Ammon's horn (tissue), 1 donor: ENCODE results near the gene CARD19.

Source experiments
- DNase-seq: peaks from one replicate; pipeline ENCODE4 v3.0.0-alpha.2; 2016; ENCODE audit warnings: low spot score

The CARD19 gene

DNA sequence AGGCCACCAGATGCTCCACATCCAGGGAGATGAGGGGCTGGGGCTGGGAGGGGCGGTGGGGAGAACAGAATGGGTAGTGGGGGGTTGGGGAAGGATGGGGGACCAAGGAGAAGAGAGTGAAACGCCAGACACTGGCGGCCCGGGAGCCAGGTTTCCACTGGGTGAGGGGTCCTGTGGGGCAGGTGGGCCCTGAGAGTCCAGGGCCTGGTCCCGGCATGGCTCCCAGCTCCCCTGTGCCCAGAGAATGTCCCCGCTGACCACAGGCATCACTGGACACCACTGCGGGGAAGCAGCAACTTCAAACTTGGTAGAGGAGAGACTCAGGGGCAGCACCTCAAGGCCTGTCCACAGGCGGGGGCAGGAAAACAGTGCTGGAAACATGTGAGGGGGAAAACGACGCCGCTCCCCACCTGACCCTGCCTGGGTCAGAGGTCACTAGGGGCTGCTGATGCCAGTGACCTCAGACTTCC is 24.9 kb downstream of the CARD19 start:
- peak; percentile 1 for DNase-seq

DNA sequence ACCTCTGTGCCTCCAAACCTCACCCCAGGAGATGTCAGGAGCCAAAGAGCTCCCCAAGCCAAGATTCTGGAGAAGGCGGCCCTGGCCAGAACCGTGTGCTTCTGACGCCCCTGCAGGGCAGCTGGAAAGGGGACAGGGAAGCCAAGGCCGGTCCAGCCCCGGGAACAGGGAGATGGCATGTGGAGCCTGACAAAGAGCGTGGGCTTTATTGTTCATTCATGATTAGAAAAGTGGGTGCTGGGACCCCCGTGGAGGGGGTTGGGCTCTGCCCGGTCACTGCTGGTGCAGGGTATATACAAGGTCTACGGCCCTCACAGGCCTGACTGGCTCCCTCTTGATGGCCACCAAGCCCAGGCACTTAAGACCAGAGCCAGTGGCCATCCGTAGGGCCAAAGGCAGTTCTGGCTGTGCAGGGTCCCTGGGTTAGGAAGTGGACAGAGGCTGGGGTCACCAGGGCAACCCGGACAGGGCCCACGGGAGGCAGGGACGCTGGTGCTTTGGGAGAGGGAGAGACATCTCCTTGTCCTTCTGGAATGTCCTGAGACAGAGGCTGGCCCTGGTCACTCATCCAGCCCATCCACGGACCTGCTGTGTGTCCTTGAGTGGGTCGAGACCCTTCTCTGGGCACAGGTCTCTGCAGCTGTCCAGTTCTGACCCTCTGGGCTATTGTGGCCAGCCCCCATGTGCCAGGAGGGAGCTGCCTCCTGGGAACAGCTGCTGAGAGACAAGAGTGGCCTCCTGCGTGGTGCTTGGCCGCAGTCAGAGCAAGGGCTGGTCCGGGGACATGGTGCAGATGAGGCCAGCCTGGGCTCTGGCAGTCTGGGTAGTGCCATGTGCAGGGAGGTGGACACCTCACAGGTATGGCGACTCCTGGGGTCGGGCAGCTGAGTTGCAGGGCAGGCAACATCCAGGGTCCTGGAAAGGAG is 25.6 kb downstream of the CARD19 start:
- DNase-seq = peak; percentile 1

DNA sequence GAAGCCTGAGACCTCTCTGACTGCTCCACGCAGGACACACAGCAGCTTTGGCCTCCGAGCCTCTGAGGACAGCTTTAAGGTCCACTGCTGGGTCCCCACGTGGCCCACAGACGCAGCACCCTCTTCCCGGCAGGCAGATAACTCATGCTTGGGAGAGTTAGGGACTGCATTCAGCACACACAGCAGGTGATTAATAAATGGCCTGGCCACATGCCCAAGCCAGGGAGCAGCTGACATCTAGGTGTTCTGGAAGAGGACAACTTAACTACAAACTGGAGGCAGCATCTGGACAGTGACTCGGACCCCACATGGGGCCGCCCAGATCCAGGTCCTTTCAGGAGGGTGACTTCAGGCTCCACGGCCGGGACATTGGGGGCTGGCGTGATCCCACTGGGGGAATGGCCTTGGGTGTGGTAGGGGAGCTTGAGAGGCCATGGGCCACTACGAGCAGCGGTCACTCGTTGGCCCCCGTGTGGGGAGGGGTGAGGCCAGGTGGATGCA is 26.8 kb downstream of the CARD19 start:
- DNase-seq = peak; percentile 1

DNA sequence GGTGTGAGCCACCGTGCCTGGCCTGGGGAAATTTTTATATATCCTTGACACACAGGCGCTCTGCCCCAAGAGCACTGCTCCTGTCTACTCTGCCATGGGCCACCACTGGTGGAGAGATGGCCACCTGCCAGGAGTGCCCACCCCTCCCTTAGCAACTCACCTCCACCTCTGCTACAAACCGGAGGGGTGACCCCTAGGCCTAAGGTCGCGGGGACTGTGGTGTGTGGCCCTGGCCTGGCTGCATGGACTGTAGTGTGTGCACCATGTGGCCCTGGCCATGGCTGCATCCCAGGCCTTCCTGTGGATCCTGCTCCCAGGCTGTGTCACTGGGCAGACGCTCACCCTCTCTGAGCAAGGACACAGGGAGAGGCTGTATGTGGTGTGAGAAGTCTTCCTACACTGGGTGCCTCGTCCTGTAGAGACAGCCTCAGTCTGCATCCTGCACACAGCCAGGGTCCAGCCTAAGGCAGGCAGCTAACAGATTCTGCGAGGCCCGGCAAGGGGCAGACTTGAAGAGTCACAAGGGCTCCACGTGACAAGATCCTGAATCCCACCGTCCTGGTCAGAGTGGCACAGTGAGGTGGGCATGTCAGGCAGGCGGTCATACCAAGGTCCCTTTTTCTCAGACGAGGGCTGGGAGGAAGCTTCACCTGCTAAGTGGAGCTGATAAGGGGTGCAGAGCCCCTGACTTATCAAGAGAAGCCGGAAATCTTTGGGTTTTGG is 27.7 kb downstream of the CARD19 start:
- peak; percentile 2 for DNase-seq

DNA sequence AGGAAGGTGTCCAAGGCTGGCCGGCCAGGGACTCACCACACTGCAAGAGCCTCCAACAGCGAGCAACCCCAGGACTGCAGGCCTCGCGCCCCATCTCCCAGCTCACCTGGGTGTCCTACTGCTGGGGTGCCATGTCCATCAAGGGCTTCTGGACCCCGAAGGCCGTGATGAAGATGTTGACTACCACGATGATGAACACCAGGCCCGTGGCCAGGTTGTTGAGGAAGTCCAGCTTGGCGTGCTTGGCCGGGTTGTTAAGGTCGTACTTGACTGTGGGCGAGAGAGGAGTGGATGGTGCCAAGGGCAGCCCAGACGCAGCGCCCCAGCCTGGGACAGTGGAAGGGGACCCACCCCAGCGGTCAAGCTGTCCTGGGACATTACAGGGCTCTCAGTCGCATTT is 28.8 kb downstream of the CARD19 start:
- peak; percentile 1 for DNase-seq

DNA sequence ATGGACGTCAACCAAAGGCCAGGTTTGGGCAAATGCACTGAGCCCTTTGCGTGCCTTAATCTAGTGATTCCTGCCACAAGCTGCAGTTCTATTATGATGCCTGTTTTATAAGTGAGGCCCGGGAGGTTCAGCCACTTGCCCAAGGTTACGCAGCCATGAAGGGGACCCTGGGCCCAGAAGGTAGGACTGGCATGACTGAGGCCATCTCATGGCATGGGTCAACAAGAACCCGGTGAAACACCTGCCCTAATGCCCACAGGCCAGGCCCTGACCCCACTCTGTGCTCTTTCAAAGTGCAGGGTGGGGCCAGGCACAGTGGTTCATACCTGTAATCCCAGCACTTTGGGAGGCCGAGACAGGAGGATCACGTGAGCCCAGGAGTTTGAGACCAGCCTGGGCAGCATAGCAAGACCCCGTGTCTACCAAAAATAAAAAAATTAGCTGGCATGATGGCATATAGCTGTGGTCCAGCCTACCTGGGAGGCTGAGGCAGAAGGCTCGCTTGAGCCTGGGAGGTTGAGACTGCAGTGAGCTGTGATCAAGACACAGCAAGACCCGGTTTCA is 29.4 kb downstream of the CARD19 start:
- no peak for DNase-seq

DNA sequence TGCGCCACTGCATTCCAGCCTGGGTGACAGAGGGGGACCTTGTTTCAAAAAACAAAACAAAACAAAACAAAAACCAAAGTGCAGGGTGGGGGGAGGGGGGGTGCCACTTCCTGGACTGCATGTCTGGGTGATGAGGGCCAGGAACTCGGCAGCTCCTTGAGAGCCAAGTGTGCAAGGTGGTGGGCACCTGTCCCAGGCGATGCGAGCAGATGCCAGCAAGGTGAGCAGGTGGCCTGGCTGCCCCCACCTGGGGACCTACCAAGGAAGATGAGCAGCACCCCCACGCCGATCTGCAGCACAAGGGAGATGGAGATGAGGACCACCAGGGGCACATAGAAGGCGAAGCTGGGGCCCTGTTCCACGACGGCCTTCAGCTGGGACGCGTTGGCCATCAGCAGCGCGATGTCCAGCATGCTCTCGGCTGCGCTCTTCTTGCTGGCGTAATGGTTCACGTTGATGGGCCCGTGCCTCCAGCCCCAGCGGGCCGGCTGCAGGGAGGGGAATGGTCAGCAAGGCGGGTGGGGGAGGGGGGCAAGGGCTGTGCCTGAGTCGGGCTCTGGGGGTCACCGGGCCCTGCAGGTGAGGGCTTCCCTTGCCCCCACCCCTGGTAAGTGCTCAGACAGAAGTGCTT is 30.2 kb downstream of the CARD19 start:
- peak; percentile 2 for DNase-seq

GRCh38 chr9:93126825-93127368 is 30.9 kb downstream of the CARD19 start:
- peak; percentile 11 for DNase-seq

DNA sequence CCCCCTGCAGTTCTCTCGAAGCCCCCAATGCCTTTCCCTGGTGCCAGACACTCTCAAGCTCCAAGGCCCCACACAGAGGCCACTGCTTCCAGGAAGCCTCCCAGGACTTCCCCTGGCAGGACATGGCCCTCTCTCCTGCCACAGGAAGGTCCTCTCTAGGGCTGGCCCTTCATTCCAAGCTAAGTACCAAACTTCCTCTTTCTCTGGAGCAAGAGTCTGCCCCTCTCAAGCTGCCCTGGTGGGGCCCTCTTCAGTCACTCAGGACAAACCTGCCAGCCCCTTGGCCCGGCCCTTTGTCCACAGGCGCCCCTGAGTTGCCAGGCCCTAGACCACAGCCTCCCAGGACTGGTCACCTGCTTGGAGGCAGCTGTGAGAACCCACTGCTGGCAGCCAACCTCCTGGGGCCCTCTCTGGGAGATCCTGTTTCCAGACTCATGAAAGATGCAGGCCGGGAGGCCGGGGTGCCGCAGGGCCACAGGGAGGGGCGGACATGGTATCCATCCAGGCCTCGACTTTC is 31.4 kb downstream of the CARD19 start:
- DNase-seq = peak; percentile 63

DNA sequence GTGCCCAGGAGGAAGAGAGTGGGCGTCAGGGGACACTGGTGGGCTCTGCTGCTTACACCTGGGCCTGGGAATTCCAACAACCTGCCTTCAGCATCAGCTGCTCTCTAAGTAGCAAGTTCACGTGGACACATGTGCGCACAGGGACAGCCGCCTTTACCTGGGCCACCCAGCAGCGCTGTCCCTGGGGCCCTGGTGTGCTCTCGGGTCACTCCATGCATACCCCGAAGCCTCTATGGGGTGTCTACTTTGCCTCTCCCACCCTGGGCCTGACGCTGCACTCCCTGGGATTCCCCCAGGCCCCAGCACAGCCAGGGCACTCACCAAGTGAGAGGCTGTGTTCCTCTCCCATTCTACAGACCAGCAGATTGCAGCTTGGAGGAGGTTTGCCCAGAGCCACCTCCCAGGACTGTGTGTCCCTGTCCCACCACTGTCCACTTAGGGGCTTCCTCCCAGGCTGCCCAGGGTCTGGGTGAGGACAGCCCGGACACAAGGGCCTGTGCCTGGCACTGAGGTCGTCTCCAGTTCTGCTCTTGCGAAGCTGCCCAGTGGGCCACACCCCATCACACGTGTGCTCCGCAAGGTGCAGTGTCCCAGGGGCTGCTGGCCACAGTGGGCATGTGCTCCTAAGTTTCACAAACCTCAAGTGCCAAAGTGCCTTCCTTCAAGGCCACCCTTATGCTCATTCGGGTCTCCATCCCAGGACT is 32.1 kb downstream of the CARD19 start:
- peak; percentile 1 for DNase-seq

DNA sequence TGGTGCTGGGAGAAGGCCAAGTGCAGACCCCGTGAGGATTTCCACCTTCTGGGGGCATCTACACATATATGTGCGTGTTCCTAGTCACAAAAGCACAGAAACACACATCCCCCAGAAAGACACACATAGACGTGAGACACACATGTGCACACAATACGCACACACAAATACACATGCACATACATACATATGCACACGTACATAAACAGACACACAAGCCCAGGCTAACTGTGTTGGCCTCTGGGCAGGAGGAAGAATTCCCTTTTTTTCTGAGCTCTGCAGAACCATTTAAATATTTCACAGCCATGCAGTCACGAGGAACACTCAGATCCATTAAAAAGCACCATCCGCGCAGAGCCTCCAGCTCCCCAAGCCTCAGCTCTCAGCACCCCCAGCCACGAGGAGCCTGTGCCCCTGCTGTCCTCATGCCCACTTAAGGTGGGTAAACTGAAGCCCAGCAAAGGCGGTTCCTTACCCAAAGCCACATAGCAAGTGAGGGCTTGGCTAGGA is 32.8 kb downstream of the CARD19 start:
- DNase-seq = peak; percentile 4

- peak; percentile 78 for DNase-seq
These were observed 33.3 kb downstream of the CARD19 start for GRCh38 chr9:93129286-93129685.

GRCh38 chr9:93129691-93130500 is 33.9 kb downstream of the CARD19 start:
- peak; percentile 10 for DNase-seq

DNA sequence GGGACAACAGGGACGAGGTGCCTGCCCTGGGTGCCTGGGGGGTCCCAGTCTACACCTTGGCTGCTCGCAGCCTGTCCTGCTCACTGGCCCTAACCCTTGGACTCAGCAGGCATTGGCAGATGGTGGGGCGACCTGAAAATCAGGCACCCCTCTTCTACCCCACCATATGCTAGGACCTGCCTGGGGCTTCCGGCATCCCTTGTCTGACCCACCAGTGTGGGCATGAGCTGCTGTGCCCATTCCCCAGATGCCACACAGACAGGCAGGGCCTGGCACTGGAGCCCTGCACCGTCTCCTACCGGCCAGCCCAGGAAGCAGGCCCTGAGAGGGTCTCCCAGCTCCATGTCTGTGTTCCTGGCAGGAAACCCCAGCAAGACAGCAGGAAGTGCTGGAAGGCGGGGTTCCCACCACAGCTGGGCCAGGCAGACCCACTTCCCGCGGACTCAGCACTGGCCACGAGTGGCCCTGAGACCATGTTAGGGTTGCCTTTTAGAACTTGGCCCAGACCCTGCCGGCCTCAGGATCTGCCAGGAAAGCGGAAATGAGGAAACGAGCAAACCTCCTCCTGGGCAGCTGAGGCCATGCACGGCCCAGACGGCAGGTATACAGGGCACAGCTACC is 35.0 kb downstream of the CARD19 start:
- DNase-seq = peak; percentile 53

DNA sequence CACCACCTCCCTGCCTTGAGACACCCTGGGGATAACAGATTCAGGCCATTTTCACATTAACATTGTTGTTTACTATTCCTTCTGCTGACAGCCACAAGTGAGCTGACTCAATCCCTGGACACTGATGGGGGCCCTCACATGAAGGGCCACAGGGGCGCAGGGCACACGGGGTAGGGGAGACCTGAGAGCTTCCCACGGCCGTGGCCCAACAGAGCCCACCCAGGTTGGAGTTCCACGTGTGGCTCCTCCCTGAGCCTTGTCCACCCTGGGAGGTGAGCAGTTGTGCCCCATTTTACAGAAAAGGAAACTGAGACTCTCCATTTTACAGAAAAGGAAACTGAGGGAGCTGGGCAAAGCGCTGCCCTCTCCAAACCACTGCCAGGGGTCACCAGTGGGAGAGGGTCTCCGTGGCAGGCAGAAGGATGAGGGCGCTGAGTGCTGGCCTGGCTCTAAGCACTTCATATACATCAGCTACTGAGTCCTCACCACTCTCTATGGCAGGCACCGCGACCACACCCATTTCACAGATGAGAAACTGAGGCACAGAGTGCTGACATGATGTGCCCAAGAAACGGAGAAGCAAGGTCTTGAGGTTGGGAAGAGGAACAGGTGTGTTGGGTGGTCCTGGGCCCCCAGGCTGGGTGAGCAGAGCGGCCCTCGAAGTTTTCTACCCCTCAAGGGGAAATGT is 35.7 kb downstream of the CARD19 start:
- no peak for DNase-seq

DNA sequence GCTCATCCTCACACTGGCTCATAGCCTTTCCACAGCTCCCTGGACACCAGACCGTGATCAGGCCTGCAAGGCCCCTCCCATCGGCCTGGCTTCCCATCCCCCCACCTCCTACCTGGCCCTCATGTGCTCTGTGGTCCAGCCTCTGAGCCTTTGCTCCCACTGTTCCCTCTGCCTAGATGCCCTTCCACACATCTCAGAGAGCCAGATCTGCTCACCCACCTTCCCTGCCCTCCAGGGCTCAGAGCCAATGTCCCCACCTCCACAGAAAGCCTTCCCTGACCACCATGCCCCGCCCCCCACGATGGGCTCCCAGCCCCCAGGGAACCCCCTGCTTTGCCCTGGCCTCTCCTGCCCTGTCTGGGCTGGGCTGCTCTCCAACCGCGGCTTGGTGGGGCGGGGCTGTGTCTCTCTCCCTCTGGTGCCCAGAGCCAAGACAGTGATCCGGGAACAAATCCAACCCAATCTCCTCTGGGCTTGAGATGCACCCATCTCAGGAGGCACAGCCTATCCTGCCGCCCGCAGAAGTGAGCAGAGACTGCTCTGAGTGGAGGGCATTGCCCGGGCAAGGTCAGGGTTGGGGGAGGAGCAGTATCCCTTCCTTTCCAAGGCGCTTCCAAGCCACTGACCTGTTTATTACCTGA is 36.4 kb downstream of the CARD19 start:
- DNase-seq = peak; percentile 79

DNA sequence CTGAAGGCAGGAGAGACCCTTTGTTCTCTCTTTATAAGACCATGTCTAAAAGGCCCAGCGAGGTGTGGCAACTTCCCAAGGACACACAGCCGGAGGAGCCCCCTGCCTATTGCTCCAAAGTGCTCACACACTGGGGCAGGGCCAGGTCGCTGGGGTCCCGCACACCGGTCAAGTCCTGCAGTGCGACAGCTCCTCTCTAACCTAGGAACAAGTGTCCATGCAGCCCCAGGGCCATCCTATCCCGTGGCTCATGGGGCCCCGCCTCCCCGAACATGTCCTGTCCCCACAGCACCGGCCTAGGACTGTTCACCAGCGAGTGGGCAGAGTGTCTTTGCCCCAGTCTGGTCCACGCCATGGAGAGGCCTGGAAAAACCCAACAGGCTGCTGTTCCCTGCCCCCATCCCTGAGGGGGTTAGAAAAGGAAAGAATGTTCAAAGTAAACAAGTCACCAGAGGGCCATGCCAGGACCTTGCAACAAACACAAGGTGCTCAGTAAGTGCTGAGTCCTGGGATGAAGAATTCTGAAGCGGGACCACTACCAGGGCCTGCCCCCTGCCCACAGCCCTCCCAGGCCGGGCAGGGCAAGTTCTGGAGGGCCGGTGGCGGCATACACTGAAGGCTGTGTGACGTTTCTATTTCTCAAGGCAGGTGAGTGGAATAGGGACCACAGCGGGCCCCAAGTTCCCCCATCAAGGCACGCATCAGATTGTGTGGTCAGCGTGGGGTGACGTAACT is 37.1 kb downstream of the CARD19 start:
- peak; percentile 80 for DNase-seq

GRCh38 chr9:93133681-93134014 is 37.6 kb downstream of the CARD19 start:
- DNase-seq = no peak
